HG03571 (cell line): ENCODE data around the gene TGDS.
A peak's percentile ranks its signal among the peaks of the same experiment; 100 is the strongest.

Experiments used
- ATAC-seq: cut with Tn5 transposase; IDR thresholded peaks from one replicate; pipeline ENCODE4 v1.9.1; 2021; ENCODE audit not compliant: unreplicated experiment

Gene TGDS

GRCh38 chr13:94601446-94602431 is 5.8 kb upstream of the TGDS start, which contains the start of gene GPR180:
Gene GPR180, plus strand, starts transcription at chr13:94601857. Its CDS starts 71 bp downstream, at chr13:94601928.
- peak; percentile 99 for ATAC-seq

- ATAC-seq, result no peak
Measured at GRCh38 chr13:94599877-94600276, 3.9 kb upstream of the TGDS start.

GRCh38 chr13:94598281-94598680 is 2.3 kb upstream of the TGDS start:
- no peak for ATAC-seq

- no peak for ATAC-seq
Measured at GRCh38 chr13:94596575-94596971, 621 bp upstream of the TGDS start.

- ATAC-seq, result peak; percentile 37
Measured at GRCh38 chr13:94595001-94595949, 677 bp downstream of the TGDS start.

GRCh38 chr13:94590744-94591143 is 5.2 kb downstream of the TGDS start:
- ATAC-seq, result no peak

- ATAC-seq, result no peak
Measured at GRCh38 chr13:94588541-94588940, 7.4 kb downstream of the TGDS start.

GRCh38 chr13:94586371-94586770 is 9.6 kb downstream of the TGDS start:
- no peak for ATAC-seq

GRCh38 chr13:94585543-94586101 is 10.3 kb downstream of the TGDS start:
- ATAC-seq, result no peak

- ATAC-seq, result no peak
Measured at GRCh38 chr13:94583926-94584325, 12.0 kb downstream of the TGDS start.

GRCh38 chr13:94579063-94579462 is 16.9 kb downstream of the TGDS start:
- no peak for ATAC-seq

- ATAC-seq, result no peak
Measured at GRCh38 chr13:94569615-94570014, 26.3 kb downstream of the TGDS start.

- no peak for ATAC-seq
Measured at GRCh38 chr13:94568443-94568842, 27.5 kb downstream of the TGDS start.

GRCh38 chr13:94567581-94567980 is 28.4 kb downstream of the TGDS start:
- ATAC-seq, result no peak

- no peak for ATAC-seq
Measured at GRCh38 chr13:94561126-94561525, 34.8 kb downstream of the TGDS start.

GRCh38 chr13:94560116-94560515 is 35.8 kb downstream of the TGDS start:
- ATAC-seq, result no peak

GRCh38 chr13:94559222-94559795 is 36.6 kb downstream of the TGDS start:
- no peak for ATAC-seq

GRCh38 chr13:94558716-94559115 is 37.2 kb downstream of the TGDS start:
- ATAC-seq, result no peak

- ATAC-seq, result no peak
Measured at GRCh38 chr13:94557684-94558235, 38.2 kb downstream of the TGDS start.

GRCh38 chr13:94556621-94557020 is 39.3 kb downstream of the TGDS start:
- no peak for ATAC-seq
